GM19397 (cell line): ENCODE data around the gene ICAM2.
"Not testable (repeated sequence)": the region's sequence is repeated elsewhere in the genome, so short reads cannot be mapped to it uniquely, and the experiment has no call there.

Experiments used
- ATAC-seq: cut with Tn5 transposase; IDR thresholded peaks from one replicate; pipeline ENCODE4 v1.9.1; 2021; ENCODE audit warnings: mild to moderate bottlenecking, moderate library complexity; ENCODE audit not compliant: unreplicated experiment

Gene ICAM2

GRCh38 chr17:64015447-64015846 lies 5.0 kb downstream of the ICAM2 start:
- ATAC-seq: no peak

GRCh38 chr17:64009571-64010402 lies 10.6 kb downstream of the ICAM2 start:
- no peak for ATAC-seq

DNA sequence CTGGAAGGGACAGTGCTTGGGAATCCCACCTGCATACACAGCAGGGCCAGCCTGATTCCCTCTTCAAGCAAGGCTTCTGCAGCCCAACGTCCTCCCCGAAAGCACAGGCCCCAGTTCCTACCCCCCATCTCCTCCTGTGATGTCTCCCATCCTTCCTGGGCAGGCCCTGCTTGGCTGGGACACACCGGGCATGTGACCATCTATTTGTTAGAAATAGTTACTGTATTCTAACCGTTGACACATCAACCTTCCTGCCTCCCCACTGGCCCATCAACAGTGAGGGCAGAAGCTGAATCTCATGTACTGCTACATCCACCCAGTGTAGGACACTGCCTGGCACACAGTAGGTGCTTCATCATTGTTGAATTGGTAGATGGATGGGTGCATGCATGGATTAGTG lies 11.6 kb downstream of the ICAM2 start:
- no peak for ATAC-seq

DNA sequence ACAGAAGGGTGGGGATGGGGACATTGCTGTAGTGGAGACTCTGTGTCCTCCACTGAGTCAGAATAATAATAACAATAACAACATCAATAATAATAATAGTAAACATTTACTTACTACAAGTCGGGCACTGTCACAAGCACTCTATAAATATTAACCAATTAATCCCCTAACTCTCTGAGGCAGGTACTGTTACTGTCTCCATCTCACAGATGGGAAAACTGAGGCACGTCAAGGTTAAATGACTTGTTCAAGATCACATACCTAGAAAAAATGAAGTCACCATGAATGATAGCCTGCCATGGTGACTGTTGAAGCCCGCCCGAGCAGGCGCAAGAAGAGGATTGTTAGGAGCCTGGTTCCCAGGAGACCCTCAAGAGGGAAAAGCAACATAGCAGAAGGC lies 12.1 kb downstream of the ICAM2 start:
- ATAC-seq: no peak

DNA sequence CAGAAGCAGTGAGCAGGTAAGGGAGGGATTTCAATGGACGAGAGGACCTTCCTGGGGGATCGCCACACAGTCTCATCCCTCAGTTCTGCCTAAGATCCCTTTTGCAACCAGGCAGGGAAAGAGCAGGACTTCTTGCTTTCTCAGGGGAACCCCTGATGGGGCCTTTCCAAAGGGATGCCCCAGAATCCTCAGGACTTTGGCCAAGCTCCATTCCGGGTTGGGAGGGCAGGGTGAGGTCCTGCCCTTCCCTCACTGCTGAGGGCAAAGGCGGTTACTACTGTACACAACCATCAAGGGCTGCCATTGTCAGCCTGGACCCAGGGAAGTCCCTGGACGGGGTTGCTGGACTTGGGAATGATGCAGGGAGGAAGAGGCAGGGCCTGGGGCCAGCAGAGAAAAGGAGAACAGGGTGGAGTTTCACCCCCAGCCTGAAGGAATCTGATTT lies 12.6 kb downstream of the ICAM2 start:
- ATAC-seq: no peak

GRCh38 chr17:64007089-64007837 lies 13.2 kb downstream of the ICAM2 start:
- not testable (repeated sequence) for ATAC-seq

- no peak for ATAC-seq
These were observed 13.9 kb downstream of the ICAM2 start for GRCh38 chr17:64006361-64007088.

DNA sequence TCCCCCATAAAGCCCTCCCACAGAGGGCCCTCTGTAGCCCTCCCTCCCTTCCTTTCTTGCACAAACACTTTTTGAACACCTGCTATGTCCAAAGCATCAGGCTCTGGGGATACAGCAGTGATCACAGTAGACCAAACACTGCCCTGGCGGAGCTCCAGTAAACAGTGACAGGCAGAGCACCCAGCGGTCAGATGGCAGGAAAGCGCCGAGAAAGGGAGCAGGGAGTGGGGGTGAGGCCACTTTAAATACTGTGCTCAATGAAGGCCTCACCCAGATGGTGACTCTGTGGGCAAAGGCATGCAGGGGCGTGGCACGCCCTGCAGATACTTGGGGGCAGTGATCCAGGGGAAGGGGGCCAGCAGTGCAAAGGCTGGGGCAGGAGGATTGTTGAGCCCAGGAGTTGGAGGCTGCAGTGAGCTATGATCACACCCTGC lies 14.7 kb downstream of the ICAM2 start:
- ATAC-seq: no peak

GRCh38 chr17:64004903-64005733 lies 15.3 kb downstream of the ICAM2 start:
- ATAC-seq: no peak

DNA sequence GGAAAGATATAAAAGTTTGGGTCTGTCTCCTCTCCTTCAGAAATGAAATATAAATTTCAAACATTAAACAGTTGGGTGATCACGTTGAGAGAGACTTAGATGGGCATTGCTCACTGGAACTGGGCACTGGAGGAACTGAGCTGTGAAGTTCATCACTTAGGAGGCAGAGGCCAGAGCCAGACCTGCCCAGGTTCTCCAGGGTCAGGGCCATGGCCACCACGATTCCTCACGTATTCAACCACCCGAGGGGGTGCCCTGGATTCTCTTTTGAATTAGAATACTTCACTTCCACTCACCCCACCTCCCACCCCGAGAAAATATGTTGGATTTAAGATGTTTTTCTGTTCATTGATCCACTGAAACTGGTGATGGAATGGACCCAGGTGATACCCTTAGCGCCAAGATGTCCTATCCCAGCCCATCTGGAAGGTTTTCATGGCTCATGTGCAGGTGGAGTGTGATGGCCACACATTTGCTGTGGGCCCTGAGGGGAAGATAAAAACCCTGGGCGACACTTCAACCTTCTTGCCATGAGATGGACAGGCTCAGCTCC lies 16.1 kb downstream of the ICAM2 start:
- no peak for ATAC-seq

DNA sequence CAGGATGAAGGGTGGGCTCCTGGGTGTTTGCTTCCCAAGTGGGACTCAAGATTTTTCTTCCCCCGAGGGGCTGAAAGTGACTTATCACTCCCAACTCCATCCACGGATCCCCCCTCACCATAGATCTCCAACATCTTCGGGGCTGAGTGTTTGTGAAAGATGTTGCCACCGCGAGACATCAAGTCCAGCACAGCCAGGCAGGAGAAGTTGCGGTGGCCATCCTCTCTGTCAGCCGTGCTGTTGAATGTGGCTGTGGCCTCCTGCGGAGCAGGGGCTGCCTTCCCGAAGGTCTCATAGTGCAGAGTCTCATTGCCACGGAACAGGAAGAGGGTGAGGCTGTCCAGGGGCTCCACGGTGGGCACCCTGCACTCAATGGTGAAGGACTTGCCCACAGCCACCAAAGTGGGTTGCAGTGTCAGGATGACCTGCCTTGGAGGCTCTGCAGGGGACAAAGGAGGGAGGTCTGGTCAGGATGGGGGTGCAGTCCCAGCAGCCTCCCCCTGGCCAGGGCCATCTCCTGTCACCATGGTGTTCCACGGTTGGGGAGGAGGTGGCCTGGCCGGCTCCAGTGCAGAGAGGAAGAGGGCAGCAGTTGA lies 16.8 kb downstream of the ICAM2 start:
- ATAC-seq: no peak

DNA sequence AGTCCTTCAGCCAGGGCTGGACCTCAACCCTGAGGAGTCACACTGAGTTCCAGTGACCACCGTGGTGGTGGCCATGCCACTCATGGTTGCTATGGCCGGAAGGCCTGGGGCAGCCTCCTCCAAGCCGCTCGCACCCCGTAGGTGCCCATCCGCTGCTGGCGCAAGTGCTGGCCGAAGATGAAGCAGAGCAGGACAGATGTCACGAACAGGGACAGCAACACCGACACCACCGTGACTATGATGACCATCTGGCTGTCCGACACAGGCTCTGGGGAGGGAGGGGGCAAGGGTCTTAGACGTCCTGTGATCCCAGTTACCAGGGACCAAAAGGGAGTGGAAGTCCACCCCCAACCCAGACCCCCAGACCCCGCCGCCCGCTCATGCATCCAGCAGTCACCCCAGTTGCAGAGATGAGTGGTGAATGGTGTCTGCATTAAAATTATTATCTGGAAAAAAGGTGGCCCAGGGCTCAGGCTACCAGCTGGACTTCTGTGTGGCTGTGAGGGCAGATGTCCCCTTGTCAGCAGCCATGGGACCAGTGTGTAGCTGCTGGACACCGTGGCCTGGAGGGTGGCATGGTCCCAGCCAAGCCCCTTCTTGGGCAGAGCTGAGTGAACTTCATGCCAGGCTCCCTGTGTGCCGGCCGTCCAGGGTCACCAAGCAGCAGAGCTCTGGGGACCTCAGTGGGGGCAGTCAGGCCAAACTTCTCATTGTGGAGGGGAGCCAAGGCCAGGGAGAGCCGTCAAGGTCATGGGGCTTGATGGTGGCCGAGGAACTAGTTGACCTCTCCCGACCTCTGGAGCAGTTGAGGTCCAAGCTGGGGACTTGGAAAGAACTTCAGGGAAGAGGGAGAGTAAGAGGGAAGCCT lies 17.5 kb downstream of the ICAM2 start:
- ATAC-seq: no peak

DNA sequence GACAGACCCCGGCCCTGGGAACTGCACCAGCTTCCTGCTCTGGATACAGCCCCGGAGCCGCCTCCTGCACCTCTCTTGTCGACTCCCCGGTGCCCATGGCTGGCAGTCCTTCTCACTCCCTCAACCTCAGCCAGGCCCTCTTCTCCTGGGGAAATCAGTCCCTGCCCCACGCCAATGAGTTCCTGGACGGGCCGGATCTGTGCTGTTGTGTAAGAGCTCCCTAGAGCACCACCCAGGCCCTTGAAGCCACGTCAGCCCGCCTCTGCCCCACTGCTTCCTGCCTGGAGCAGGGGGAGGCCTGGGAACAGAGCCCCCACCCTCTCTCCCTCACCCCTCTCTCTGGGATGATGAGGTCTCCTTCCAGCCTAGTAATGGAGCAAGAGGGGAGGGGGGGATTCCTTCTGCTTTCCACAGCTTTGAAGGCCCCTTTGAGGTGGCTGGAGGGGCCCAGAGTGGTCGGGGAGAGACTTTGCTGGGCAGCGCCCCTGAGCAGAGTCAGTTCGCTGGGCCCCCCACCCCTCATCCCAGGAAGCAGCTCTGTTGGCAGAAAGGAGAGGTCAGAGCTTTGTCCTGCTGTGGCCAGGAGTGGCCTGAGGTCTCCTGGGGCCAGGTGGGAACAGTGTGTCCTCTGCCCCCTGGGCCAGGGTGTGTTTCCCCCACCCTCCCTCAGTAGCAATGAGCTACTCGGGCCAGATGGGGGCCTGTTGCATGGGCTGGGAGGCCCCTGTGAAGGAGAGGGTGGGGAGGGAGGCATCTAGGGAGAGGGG lies 18.5 kb downstream of the ICAM2 start:
- ATAC-seq: no peak

DNA sequence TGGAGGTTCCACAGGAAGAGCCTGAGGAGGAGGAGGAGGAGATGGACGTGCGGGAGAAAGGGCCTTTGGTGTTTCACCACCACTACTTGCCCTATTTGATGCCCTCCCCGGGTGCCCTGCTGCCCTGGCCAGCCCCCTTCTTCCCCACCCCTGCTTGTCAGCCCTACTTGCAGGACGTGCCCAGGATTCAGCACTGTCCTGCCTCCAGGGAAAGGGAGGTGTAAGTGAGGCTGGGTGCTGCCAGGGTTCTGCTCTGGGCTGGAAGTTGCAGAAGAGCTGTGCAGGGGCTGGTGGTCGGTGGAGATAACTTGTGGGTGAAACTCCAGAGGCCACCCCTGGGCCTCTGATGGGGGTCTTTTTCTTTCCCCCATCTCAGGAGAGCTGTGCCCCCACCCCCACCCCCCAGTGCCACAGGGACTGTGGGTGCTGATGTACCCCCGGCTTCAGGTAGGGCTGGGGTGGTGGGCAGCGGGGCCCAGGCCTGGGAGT lies 19.3 kb downstream of the ICAM2 start:
- no peak for ATAC-seq

DNA sequence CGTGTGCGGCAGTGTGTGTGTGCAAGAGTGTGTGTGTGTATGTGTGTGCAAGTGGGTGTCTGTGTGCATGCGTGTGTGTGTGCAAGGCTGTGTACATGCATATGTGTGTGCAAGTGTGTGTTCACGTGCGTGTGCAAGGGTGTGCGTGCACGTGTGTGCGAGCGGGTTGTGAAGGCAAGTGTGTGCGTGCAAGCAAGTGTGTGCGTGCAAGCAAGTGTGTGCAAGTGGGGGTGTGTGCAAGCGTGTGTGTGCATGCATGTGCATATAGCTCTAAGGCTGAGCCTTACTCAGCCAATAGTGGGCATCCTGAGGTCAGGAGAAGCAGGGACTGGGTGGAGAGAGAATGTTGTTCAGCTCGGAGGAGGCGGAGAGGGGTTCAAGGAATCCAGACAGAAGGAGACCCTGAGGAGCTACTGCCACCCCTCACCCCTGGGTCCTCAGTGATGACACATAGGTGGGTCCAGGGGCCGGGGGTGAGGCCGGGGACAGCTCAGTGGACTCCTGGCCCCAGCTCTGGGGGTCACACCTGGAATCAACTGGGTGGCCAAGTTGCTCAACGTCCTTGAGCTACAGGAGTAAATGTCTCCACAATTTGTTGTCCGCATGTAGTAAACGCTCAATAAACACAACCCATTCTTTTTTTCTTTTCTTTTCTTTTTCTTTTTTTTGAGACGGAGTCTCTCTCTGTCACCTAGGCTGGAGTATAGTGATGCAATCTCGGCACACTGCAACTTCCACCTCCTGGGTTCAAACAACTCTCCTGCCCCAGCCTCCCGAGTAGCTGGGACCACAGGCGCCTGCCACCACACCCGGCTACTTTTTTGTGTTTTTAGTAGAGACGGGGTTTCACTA lies 20.5 kb downstream of the ICAM2 start:
- no peak for ATAC-seq

- ATAC-seq: no peak
These were observed 21.4 kb downstream of the ICAM2 start for GRCh38 chr17:63998721-63999679.
